Uterus (tissue), 2 donors: ENCODE data around the gene FASN.

Experiments used
- CTCF ChIP-seq, 4 experiments: fragments of 200-600 bp in 2 of 4; fragments of 450-650 bp in 2 of 4; sonication (generic) in 2 of 4; IDR thresholded peaks; one replicate each; pipeline ENCODE4 v1.5.1; 2016 to 2019; ENCODE audit warnings: antibody characterized with exemption in 4 of 4, mild to moderate bottlenecking in 2 of 4, moderate library complexity in 1 of 4
- POLR2A ChIP-seq, 2 donors: fragments of 450-650 bp; IDR thresholded peaks; one replicate each; pipeline ENCODE4 v1.6.1; 2016; ENCODE audit warnings: antibody characterized with exemption in 2 of 2, mild to moderate bottlenecking in 1 of 2, moderate library complexity in 1 of 2

- TF ChIP-seq CTCF (IDR thresholded peaks at IDR 0.05) (no peak), POLR2A (IDR thresholded peaks at IDR 0.05) (no peak)
These were observed 66.6 kb downstream of the FASN start, which contains the start of gene RAC3 for GRCh38 chr17:82031303-82031884.
